ENCODE measurements around the gene ACTMAP. TPM values are rescaled to one million over a fixed set of nuclear protein-coding genes. Genes with fewer than 3 reads are reported as not detected.

The ACTMAP gene
- total and polyA plus RNA-seq, 2 of the 8 experiments (the other 6 are each of a cell fraction or from before 2014, with no cell fraction given), result 24.1 to 26.5 TPM

DNA sequence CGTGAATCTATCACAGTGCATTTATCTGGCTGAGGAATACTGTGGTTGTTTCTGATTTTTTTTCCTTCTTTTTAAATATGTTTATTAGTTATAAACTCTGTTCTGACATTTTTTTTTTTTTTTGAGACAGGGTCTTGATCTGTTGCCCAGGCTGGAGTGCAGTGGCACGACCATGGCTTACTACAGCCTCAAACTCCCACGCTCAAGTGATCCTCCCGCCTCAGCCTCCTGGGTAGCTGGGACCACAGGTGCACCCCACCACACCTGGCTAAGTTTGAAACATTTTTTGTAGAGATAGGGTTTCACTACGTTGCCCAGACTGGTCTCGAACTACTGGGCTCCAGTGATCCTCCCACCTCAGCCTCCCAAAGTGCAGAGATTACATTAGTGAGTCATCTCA, 53.3 kb downstream of the ACTMAP start:
- Histone ChIP-seq H3K27me3 (replicated peaks in 1 of 4; ENCODE audit: control insufficient read depth in 3 of 4, extremely low read depth in 1 of 4, insufficient read depth in 3 of 4, low read length in 3 of 4) (no peaks in the 10 kb centered on the region), H4K5ac (ENCODE audit: insufficient read length, low read depth, low read length) (no peak overlapping the region), H4K91ac (replicated peaks; ENCODE audit: insufficient read length, low read length) (no peak overlapping the region), H3K23ac (ENCODE audit: insufficient read length) (no peak overlapping the region), H3K4ac (replicated peaks; ENCODE audit: insufficient read length, low read depth, low read length) (no peak overlapping the region), H3K79me1 (ENCODE audit: low read depth, low read length) (peaks cover 3% of the 10 kb centered on the region; the same call in 1 of the 2 replicates), H2AFZ (ENCODE audit: low read length) (no peak overlapping the region), H3K4me2 (ENCODE audit: insufficient read depth in 1 of 2, low read depth in 2 of 2, low read length in 2 of 2) (no peak overlapping the region), H3K36me3 (ENCODE audit: control insufficient read depth in 2 of 4, insufficient read depth in 4 of 4, low read length in 3 of 4) (peaks cover 5 to 28% (median 18%) of the 10 kb centered on the region in 4 experiments; a peak in 7 of 8 replicates), H3K23me2 (ENCODE audit: low read depth, low read length) (no peaks in the 10 kb centered on the region; the same call in 1 of the 2 replicates), H3K56ac (replicated peaks; ENCODE audit: insufficient read length, low read depth, low read length) (no peak overlapping the region), H3K18ac (ENCODE audit: extremely low read depth, low read length) (no peak overlapping the region), H3K79me2 (ENCODE audit: control insufficient read depth in 1 of 2, insufficient read depth in 2 of 2, low read length in 2 of 2) (no peaks in the 10 kb centered on the region), H3K4me3 (ENCODE audit: extremely low read depth in 1 of 4, insufficient read depth in 2 of 4, low read depth in 3 of 4, low read length in 4 of 4) (no peak overlapping the region), H2BK5ac (ENCODE audit: low read depth, low read length) (no peak overlapping the region), H4K20me1 (replicated peaks in 1 of 2; ENCODE audit: control insufficient read depth in 1 of 2, insufficient read depth in 2 of 2, low read length in 2 of 2) (peaks cover 0 to 2% of the 10 kb centered on the region in 2 experiments), H3K14ac (ENCODE audit: insufficient read length) (no peak overlapping the region), H3K9ac (replicated peaks in 1 of 4; ENCODE audit: extremely low read depth in 1 of 4, low read depth in 3 of 4, low read length in 3 of 4) (no peak overlapping the region), H2BK12ac (ENCODE audit: low read depth, low read length) (no peak overlapping the region), H3K9me3 (ENCODE audit: insufficient read depth in 2 of 2, low read depth in 1 of 2, low read length in 1 of 2) (no peaks in the 10 kb centered on the region), H2BK15ac (ENCODE audit: low read length) (no peak overlapping the region), H2BK20ac (ENCODE audit: low read length) (no peak overlapping the region), H3K27ac (ENCODE audit: low read depth, low read length) (no peak overlapping the region), H2AK5ac (ENCODE audit: low read depth, low read length) (no peak overlapping the region), H4K8ac (ENCODE audit: extremely low read depth, insufficient read depth, low read length) (no peak overlapping the region), H3K4me1 (replicated peaks in 1 of 4; ENCODE audit: control insufficient read depth in 3 of 4, insufficient read depth in 4 of 4, low read length in 3 of 4) (peaks cover 0 to 3% (median 2%) of the 10 kb centered on the region in 4 experiments; a peak in 5 of 7 replicates), H2BK120ac (replicated peaks; ENCODE audit: low read depth, low read length) (no peak overlapping the region)
- POLR2A ChIA-PET (ENCODE audit: partially characterized antibody), result no interaction called here
- FAIRE-seq (no peak), DNase-seq (ENCODE audit: low read depth in 1 of 2, low spot score in 2 of 2) (no peak)
- CTCF ChIA-PET (ENCODE audit: partially characterized antibody), result no interaction called here
- 90% methylated on average over 6 of the region's 6 CpGs; no CpG with 5 or more reads in 1 of the 2 experiments for whole genome bisulfite sequencing, 2 experiments (ENCODE audit: extremely low coverage in 1 of 2, insufficient coverage in 1 of 2, insufficient read length in 1 of 2, insufficient replicate concordance in 2 of 2, low coverage in 1 of 2, low lambda C conversion rate in 2 of 2, missing lambda C conversion rate in 1 of 2)
- TF ChIP-seq EP300 (IDR thresholded peaks at IDR 0.05; ENCODE audit: borderline replicate concordance in 1 of 2, low read depth in 2 of 2, low read length in 2 of 2), result no peak
- no peak for TF ChIP-seq NRF1 (IDR thresholded peaks at IDR 0.05; ENCODE audit: low read depth, low read length)
- no peak for TF ChIP-seq KDM4A (IDR thresholded peaks at IDR 0.05; ENCODE audit: low read depth, low read length, severe bottlenecking)
- TF ChIP-seq JUN (IDR thresholded peaks at IDR 0.05; ENCODE audit: low read depth, low read length), result no peak
- TF ChIP-seq SUZ12 (IDR thresholded peaks at IDR 0.05; ENCODE audit: low read length), result no peak
- no peak for TF ChIP-seq ZNF274 (IDR thresholded peaks at IDR 0.05; ENCODE audit: borderline replicate concordance, extremely low read depth, low read length)
- TF ChIP-seq ASH2L (IDR thresholded peaks at IDR 0.05; ENCODE audit: low read length), result no peak
- no peak for TF ChIP-seq SIN3A (conservative IDR thresholded peaks at IDR 0.05 in 1 of 2, IDR thresholded peaks at IDR 0.05 in 1 of 2; ENCODE audit: low read depth in 1 of 2, low read length in 2 of 2)
- TF ChIP-seq CBX8 (IDR thresholded peaks at IDR 0.05; ENCODE audit: borderline replicate concordance, low read depth, low read length), result no peak

All from H1 (cell line).